Natural killer cell treated with Interleukin-12 subunit alpha and Interleukin-12 subunit beta and Interleukin-15 and Interleukin-18, amount 100 ng/mL, for 72 hours (primary cell): Measurements from ENCODE around the gene GYS2. TPM values are rescaled to one million over a fixed set of nuclear protein-coding genes. Genes with fewer than 3 reads are reported as not detected.

Experiments
- ATAC-seq, 2 donors: fragments of 150-1000 bp; cut with Tn5 transposase in 1 of 2; sonication (Bioruptor Pico), chemical (Tn5 transposase) in 1 of 2; 2 replicates each; pipeline ENCODE4 v1.10.0; 2021
- DNase-seq: peaks from one replicate; pipeline ENCODE4 v3.0.0; 2022; ENCODE audit warnings: low spot score
- H3K27ac Mint-ChIP-seq, 2 donors: 1 replicate in 1 of 2; 2 replicates in 1 of 2; pipeline ENCODE4 v1.8.0; 2022; ENCODE audit warnings: mixed read lengths in 2 of 2, mild to moderate bottlenecking in 1 of 2, moderate library complexity in 1 of 2
- H3K27me3 Mint-ChIP-seq, 2 donors: 1 replicate in 1 of 2; 2 replicates in 1 of 2; pipeline ENCODE4 v1.8.0; 2022; ENCODE audit warnings: mixed read lengths in 2 of 2
- H3K36me3 Mint-ChIP-seq: one replicate; pipeline ENCODE4 v1.8.0; 2022; ENCODE audit warnings: mixed read lengths
- H3K4me1 Mint-ChIP-seq, 2 donors: 1 replicate in 1 of 2; 2 replicates in 1 of 2; pipeline ENCODE4 v1.8.0; 2022; ENCODE audit warnings: low read depth in 2 of 2, mixed read lengths in 2 of 2, mild to moderate bottlenecking in 1 of 2
- H3K4me3 Mint-ChIP-seq: one replicate; pipeline ENCODE4 v1.8.0; 2022; ENCODE audit warnings: mixed read lengths
- H3K9me3 Mint-ChIP-seq: 2 replicates; pipeline ENCODE4 v1.8.0; 2022; ENCODE audit warnings: mixed read lengths
- total RNA-seq, 2 donors: library from RNA; stranded (reverse); gene quantifications; one replicate each; pipeline ENCODE4 v1.2.3, GENCODE V29; 2022

Gene GYS2
- total RNA-seq, 2 donors from 2014 or later = not detected

DNA sequence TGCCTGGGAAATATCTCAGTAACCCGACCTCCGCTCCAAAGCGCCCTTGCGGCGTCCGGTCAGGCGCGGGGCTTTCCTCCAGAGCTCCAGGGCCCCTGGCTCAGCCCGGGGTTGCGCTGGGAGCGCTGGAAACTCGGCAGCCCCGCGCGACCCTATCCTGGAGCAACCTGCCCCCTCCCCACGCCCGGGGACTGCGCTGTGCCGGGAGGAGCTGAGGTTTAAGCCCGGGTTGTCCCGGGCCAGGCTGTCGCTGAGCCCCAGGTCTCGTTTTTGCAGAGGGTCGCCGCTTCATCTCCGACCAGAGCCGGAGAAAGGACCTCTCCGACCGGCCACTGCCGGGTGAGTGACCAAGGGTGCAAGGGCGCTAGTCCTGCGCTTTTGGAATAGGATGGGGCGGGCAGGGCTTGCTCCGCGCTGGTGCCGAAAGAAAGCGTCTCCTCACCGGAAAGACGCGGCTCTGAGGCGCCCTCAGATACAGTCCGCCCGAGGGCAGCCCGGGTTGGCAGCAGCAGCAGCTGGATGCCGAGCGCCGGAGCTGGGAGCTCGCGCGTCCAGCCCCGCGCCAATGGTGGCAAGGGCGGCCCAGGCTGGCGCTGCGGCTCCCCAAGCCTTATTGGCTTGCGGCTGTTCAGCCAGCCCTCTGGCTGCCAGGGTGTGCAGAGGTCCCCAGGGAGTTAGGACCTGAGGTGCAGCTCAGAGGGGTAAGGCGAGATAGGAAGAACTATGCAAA lies 77.0 kb downstream of the GYS2 start:
- H3K4me3 Mint-ChIP-seq = peak overlapping the region; percentile 29
- no peak overlapping the region for H3K27ac Mint-ChIP-seq
- ATAC-seq = peak; percentile 88 to 92
- H3K27me3 Mint-ChIP-seq = peaks cover 37 to 60% of the 10 kb centered on the region in 2 donors
- no peaks in the 10 kb centered on the region for H3K4me1 Mint-ChIP-seq
- peak; percentile 63 for DNase-seq
- peaks cover 6% of the 10 kb centered on the region for H3K36me3 Mint-ChIP-seq
- H3K9me3 Mint-ChIP-seq = peaks cover 5% of the 10 kb centered on the region

DNA sequence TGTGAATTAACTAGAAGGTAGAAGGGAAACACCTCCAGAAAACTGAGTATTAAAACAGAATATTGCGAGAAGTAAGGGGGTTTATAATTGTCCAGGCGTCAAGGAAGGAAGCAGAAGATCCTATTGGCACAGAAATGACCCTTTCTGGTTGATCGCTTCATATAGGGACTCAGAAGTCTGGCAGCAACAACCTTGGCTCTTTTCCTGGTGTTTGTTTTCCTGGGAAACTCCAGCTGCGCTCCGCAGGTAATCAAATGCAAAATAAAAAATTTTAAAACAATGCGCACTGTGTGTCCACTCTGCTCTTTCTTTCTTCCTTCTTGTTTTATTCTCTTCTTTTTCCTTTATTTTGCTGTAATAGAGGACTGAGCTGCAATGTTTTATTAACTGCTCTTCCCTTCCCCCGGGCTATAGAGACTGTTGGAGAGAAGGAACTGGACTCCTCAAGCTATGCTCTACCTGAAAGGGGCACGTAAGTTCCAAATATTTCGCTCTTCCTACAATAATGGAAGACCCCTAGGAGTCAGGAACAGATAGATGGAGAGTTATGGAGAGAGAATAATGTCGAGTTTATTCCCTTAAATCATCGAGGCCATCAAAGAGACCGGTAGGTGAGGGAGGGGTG lies 77.8 kb downstream of the GYS2 start:
- Mint-ChIP-seq H3K4me1 (no peaks in the 10 kb centered on the region), H3K27ac (no peak overlapping the region), H3K27me3 (peaks cover 37 to 56% of the 10 kb centered on the region in 2 donors), H3K36me3 (peaks cover 6% of the 10 kb centered on the region), H3K9me3 (peaks cover 5% of the 10 kb centered on the region), H3K4me3 (no peak overlapping the region)
- ATAC-seq = no peak
- DNase-seq = no peak

DNA sequence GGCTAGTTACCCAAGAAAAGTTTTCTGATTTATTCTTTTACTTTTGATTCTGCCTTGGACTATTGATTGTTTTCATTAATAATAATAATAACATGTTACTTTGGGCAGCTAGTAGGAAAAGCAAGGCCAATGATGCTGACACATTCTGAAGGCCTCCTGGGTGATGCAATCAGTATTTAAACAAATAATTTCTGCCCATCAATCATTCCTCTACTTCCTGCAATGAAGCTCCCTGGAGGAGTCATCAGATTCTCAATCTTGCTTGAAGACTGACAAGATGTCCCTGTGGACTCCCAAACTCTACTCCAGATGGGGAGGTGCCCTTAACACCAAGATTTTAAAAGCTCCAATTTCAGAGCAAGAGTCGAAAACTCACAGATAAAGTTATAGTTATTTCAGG lies 78.6 kb downstream of the GYS2 start, which contains the start of gene SPX:
TSS of gene SPX (plus strand) at position 244 of the 400 bp plus-strand sequence. CDS start 177 bp downstream, outside the sequence.
- H3K9me3 Mint-ChIP-seq = peaks cover 5% of the 10 kb centered on the region
- no peak within 1 kb of the TSS for H3K4me3 Mint-ChIP-seq
- DNase-seq = no peak
- H3K27ac Mint-ChIP-seq = no peak within 1 kb of the TSS
- no peak for ATAC-seq
- peaks cover 6% of the 10 kb centered on the region for H3K36me3 Mint-ChIP-seq
- H3K4me1 Mint-ChIP-seq = no peaks in the 10 kb centered on the region
- H3K27me3 Mint-ChIP-seq = peaks cover 34 to 50% of the 10 kb centered on the region in 2 donors

DNA sequence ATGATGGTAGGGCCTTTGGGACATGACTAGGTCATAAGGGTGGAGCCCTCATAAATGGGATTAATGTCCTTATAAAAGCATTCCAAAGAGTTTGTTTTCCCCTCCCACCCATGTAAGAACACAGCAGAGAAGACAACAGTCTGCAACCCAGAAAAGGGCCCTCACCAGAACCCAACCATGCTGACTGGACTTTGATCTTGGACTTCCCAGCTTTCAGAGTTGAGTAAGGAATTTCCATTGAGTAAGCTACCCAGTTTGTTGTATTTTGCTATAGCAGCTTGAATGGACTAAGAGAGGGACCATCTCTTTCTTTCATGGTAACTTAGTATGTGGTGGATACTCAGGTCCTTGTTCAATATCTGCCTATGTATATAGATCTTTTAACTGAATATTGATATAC lies 81.5 kb downstream of the GYS2 start:
- H3K27ac Mint-ChIP-seq = no peak overlapping the region
- H3K27me3 Mint-ChIP-seq = peaks cover 15 to 26% of the 10 kb centered on the region in 2 donors
- no peak overlapping the region for H3K4me3 Mint-ChIP-seq
- DNase-seq (no peak), ATAC-seq (no peak)
- peaks cover 6% of the 10 kb centered on the region for H3K36me3 Mint-ChIP-seq
- peaks cover 5% of the 10 kb centered on the region for H3K9me3 Mint-ChIP-seq
- H3K4me1 Mint-ChIP-seq = no peaks in the 10 kb centered on the region

DNA sequence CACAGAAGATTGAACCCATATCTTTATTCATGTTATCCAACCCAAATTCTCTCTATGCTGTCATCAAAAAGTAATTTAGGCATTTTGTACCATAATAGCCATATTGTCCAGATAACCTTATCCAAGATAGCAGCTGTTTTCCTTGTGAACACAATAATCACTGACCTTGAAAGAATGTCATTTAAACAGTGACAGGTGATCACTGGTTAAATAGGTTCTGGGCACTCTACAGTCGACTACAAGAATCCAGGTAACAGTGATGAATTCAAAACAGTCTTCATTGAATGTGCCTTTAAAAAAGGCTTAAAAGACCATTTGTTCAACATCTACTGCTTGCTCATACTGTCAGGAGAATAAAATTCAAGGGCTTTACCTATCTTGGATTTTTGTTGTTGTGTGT lies 83.1 kb downstream of the GYS2 start:
- Mint-ChIP-seq H3K4me3 (no peak overlapping the region), H3K9me3 (peaks cover 5% of the 10 kb centered on the region), H3K36me3 (peaks cover 10% of the 10 kb centered on the region), H3K27ac (no peak overlapping the region), H3K4me1 (no peaks in the 10 kb centered on the region), H3K27me3 (peaks cover 12 to 19% of the 10 kb centered on the region in 2 donors)
- DNase-seq (no peak), ATAC-seq (no peak)

DNA sequence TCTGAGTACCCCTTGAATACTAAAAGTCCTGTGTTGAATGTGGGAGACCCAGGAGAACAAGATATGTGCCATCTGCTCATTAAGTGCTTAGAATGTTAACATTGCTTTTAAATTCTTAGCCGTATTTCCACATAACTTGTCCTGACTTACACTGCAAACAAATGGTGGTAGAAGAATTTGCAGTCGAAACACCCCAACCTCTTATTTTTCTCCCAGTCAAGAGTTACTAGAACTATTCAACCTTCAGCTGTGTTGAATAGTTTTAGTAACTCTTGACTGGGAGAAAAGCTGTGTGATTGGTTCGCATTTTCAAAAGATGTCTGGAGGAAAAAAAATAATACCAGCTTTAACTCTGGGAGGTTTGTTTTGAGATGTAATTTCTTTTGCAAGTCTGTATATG lies 86.2 kb downstream of the GYS2 start:
- H3K4me1 Mint-ChIP-seq = no peaks in the 10 kb centered on the region
- H3K4me3 Mint-ChIP-seq = no peak overlapping the region
- H3K9me3 Mint-ChIP-seq = no peaks in the 10 kb centered on the region
- ATAC-seq (no peak), DNase-seq (no peak)
- no peak overlapping the region for H3K27ac Mint-ChIP-seq
- H3K36me3 Mint-ChIP-seq = peaks cover 4% of the 10 kb centered on the region
- no peaks in the 10 kb centered on the region for H3K27me3 Mint-ChIP-seq

DNA sequence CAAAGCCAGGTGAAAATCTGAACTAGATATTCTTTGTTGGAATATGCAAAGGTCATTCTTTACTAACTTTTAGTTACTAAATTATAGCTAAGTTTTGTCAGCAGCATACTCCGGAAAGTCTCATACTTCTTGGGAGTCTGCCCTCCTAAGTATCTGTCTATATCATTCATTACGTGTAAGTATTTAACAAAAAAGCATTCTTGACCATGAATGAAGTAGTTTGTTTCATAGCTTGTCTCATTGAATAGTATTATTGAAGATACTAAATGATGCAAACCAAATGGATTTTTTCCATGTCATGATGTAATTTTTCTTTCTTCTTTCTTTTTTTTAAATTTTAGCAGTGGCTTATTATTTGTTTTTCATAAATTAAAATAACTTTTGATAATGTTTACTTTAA lies 88.4 kb downstream of the GYS2 start:
- Mint-ChIP-seq H3K36me3 (peaks cover 8% of the 10 kb centered on the region), H3K4me3 (no peak overlapping the region), H3K27me3 (no peaks in the 10 kb centered on the region), H3K9me3 (no peaks in the 10 kb centered on the region), H3K4me1 (no peaks in the 10 kb centered on the region), H3K27ac (no peak overlapping the region)
- ATAC-seq = no peak
- no peak for DNase-seq

DNA sequence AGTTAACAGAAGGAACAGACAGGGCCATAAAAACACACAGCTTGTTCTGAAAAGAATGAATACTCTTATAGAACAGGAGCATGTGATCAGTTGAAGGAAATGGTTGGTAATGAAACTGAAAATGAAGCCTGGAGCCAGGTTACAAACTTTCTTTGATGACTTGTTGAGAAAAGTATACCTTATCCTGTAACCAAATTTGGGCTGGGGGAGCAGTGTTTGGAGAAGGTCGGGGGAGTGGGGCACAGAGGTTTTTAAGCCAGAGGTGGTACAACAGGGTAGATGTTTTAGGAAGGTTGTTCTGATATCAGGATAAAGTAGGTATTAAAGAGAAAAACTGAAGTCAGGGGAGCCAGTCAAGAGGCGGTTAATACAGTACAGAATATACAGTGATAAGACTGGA lies 94.9 kb downstream of the GYS2 start:
- H3K27me3 Mint-ChIP-seq = no peaks in the 10 kb centered on the region
- H3K27ac Mint-ChIP-seq = peak overlapping the region; percentile 91 to 93
- ATAC-seq = peak; percentile 70 to 85
- H3K9me3 Mint-ChIP-seq = no peaks in the 10 kb centered on the region
- H3K4me1 Mint-ChIP-seq = peaks cover 23 to 24% of the 10 kb centered on the region in 2 donors
- H3K36me3 Mint-ChIP-seq = peaks cover 29% of the 10 kb centered on the region
- DNase-seq = no peak
- peak overlapping the region; percentile 74 for H3K4me3 Mint-ChIP-seq

DNA sequence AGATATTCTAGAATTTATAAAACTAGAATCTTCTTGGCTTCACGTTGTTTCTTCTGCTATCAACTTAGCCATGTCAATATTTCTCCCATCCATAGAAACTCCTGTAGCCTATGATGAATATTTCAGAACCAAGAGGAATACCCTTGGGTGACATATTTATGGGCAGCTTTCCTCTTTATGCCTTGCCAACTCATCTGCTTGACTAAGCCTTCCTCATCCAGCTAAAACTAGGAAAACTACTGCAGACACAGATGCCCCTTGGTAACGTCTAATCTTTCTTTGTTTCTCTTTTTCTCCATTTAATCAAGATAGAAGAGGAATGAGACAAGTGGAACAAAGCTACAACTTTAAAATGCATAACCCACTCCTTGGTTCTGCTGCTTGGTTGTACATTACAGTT lies 96.8 kb downstream of the GYS2 start:
- ATAC-seq (no peak), DNase-seq (no peak)
- Mint-ChIP-seq H3K4me3 (no peak overlapping the region), H3K9me3 (no peaks in the 10 kb centered on the region), H3K27ac (no peak overlapping the region), H3K4me1 (peaks cover 37 to 43% of the 10 kb centered on the region in 2 donors), H3K27me3 (no peaks in the 10 kb centered on the region), H3K36me3 (peaks cover 29% of the 10 kb centered on the region)

DNA sequence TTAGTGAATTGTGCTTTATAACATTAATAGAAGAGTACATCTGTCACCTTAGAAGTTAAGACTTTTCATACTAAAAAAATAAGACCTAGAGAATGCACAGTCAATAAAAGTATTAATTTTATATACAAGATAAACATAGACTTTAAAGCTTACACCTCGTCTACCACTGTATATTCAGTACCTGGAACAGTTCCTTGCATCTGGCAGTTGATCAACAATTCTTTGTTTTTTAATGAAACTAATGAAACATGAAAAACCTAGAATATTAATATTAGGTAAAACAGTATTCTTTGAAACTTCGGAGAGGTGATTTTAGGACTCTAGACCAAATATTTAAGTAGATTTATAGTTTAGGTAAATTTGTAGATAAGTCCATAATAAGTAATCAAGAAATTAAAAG lies 98.8 kb downstream of the GYS2 start:
- no peak for ATAC-seq
- DNase-seq = no peak
- Mint-ChIP-seq H3K9me3 (no peaks in the 10 kb centered on the region), H3K27me3 (no peaks in the 10 kb centered on the region), H3K4me3 (no peak overlapping the region), H3K36me3 (peaks cover 24% of the 10 kb centered on the region), H3K4me1 (peaks cover 42 to 49% of the 10 kb centered on the region in 2 donors), H3K27ac (no peak overlapping the region)

DNA sequence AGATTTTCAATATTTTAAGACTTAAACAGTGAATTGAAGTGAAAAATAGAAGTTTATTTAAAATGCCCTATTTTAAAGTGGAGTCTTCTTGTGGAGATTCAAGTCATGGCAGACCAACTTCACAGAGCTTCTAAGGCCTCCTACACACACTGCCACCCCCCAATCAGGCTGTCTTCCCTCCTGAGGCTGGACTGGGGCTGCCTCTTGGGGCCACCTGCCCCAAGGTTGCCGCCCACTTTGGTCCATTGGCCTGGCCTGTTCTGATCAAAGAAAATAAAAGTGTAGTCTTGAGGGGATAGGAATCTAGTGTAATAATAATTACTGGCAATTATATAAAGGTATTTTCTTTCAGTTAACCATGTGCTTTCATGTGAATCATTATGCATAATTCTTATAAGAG lies 101.8 kb downstream of the GYS2 start:
- peaks cover 27 to 32% of the 10 kb centered on the region in 2 donors for H3K4me1 Mint-ChIP-seq
- peaks cover 13% of the 10 kb centered on the region for H3K36me3 Mint-ChIP-seq

DNA sequence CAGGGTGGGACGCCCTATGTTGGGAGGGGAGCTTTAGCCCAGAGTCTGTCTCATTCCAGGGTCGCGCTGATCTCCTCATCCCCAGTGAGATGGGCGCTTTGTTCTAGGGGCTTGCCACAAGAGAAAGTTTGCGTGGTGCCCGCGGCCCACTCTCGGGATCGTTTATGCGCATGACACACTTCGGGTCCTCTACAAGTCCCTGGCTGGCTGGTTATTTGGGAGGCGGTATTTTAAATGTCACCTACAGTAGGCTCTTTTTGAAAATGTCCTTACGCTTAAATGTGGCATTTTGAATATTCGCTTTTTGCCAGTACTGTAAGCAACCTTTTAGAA lies 102.5 kb downstream of the GYS2 start:
- peaks cover 20% of the 10 kb centered on the region for H3K36me3 Mint-ChIP-seq
- H3K9me3 Mint-ChIP-seq = no peaks in the 10 kb centered on the region
- DNase-seq (no peak), ATAC-seq (peak in 1 of 2 donors; percentile 21)
- H3K27me3 Mint-ChIP-seq = no peaks in the 10 kb centered on the region
- H3K4me3 Mint-ChIP-seq = no peak overlapping the region
- H3K4me1 Mint-ChIP-seq = peaks cover 25 to 28% of the 10 kb centered on the region in 2 donors
- no peak overlapping the region for H3K27ac Mint-ChIP-seq

More for the DNA sequence above, 101.8 kb downstream of the GYS2 start:
- Mint-ChIP-seq H3K27ac (no peak overlapping the region), H3K27me3 (no peaks in the 10 kb centered on the region), H3K9me3 (no peaks in the 10 kb centered on the region), H3K4me3 (no peak overlapping the region)
- DNase-seq = no peak
- ATAC-seq = no peak

DNA sequence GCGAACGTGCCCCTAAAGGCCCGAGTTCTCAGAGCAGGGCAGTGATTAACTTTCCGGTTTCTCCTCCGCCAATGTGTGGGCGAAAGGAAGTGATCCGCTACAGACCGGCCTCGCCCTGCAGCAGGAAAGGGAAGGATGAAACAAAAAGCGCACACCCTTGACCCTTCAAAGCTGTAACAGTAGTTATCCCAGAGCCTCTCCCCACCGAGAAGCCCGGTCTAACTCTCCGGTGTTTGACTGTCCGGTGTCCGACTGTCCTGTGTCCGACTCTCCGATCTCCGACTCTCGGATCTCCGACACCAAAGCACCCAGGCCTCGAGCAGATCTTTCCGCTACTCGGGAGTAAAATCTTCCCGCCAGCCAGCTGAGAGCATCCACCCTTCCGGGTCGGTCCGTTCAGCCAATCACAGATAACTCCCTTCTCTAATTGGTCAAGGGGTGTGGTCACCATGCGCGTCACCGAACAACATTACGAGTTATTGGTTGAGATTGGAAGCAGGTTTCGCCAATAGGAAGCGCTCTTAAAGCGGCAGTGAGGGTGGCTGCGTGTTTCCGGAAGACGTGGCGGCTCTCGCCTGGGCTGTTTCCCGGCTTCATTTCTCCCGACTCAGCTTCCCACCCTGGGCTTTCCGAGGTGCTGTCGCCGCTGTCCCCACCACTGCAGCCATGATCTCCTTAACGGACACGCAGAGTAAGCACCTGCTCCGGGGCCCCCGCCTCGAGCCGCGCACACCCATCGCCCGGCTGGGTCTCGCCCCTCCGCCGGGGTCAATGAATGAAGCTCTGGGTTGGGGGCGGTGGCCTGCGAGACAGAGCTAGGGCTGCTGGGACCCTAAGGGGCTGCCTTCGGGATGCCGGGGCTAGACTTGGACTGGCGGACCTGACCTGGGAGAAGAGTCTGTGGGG lies 103.1 kb downstream of the GYS2 start, which contains the start of the genes GOLT1B and RECQL:
TSS of gene GOLT1B (plus strand) at position 532 of the 906 bp plus-strand sequence. CDS start at position 667, 135 bp downstream.
TSS of gene RECQL (minus strand) at position 378 of the 906 bp plus-strand sequence. CDS start 2,065 bp downstream, outside the sequence.
- ATAC-seq (peak; percentile 98 to 99), DNase-seq (peak; percentile 92)
- H3K4me1 Mint-ChIP-seq = peaks cover 25 to 28% of the 10 kb centered on the region in 2 donors
- H3K4me3 Mint-ChIP-seq = no peak within 1 kb of the TSS
- no peaks in the 10 kb centered on the region for H3K27me3 Mint-ChIP-seq
- no peaks in the 10 kb centered on the region for H3K9me3 Mint-ChIP-seq
- peaks cover 24% of the 10 kb centered on the region for H3K36me3 Mint-ChIP-seq
- no peak within 1 kb of the TSS for H3K27ac Mint-ChIP-seq
